ENCODE data around the gene CLDN11.

The CLDN11 gene

GRCh38 chr3:170418422-170419398 is at the start of gene CLDN11:
Gene CLDN11 (plus strand): TSS chr3:170418868. CDS start chr3:170419067, 199 bp downstream.
- DNase-seq = no peak

DNA sequence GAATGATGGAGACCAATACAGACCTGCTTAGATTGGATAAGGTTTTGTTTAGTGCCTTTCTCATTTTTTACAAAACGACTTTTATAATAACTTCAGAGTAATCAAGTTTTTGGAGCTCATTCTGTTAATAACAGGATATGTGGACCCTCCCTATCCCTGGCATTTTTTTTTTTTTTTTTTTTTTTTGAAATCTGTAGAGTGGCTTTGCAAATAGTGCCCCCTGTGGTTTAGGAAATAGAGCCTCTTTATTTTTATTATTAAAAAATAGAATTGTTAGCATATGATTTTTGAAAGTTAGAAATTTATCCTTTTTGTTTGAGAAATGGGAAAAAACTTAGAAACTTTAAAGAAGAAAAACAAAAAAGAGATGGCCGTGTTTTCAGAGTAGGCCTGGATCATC is 49.7 kb upstream of the CLDN11 start:
- DNase-seq = no peak

DNA sequence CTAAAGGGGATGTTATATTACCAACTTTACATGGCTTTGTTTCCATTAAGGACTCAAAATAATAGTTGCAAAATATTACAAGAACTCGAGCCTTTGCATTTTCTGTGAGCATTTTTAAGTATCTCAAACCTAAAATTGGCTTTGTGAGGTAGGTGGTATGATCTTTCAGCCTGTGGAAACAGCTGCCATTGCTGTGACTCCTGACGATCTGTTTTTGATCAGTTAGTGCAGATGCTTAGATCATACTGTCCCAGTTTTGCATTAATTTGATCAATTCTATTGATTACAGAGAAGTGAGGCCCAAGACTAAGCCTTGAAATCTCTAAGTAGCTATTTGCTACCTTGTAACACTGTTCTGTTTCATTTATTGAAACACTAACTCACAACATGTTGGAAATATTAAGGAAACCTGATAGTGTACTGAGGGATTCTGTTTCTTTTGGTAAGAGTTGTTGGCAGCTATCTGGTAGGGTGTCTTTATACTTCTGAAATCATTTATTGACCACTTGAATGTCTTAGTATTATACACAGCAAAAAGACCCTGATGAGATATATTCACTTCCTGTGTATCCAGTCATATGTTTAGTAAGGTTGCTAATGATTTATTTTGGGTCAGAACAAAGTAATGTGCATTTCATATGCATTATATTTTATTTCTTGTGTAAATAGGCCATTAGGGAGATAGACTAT is 46.3 kb upstream of the CLDN11 start:
- DNase-seq = no peak

GRCh38 chr3:170383567-170383966 is 35.1 kb upstream of the CLDN11 start:
- DNase-seq = no peak

DNA sequence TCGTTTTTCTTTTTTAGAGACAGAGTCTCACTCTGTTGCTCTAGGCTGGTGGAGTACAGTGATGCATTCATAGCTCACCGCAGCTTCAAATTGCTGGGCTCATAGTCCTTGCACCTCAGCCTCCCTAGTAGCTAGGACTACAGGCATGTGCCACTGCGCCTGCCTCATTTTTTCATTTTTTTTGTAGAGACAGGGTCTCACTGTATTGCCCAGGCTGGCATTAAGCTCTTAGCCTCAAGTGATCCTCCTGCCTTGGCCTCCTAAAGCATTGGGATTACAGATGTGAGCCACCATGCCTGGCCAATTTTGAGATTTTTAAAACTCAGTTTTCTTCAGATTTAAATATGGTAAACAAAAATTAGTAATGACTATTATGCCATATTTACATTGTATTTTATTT is 32.2 kb upstream of the CLDN11 start:
- no peak for DNase-seq

DNA sequence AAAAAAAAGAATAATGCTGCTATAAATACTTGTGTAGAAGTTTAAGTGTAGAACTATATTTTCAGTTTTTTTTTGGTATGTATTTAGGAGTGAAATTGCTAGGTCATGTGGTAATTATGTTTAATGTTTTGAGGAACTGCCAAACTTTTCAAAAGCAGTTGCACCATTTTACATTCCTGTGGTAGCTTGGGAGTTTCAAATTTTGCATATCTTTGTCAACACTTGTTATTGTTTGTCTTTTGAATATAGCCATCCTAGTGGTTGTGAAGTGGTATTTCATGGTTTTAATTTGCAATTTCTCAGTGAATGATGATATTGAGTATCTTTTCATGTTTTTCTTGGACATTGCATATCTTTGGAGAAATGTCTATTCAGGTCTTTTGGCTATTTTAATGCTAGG is 30.7 kb upstream of the CLDN11 start:
- no peak for DNase-seq

GRCh38 chr3:170391108-170391507 is 27.6 kb upstream of the CLDN11 start:
- DNase-seq = no peak

GRCh38 chr3:170397685-170398084 is 21.0 kb upstream of the CLDN11 start:
- no peak for DNase-seq

- no peak for DNase-seq
These were observed 13.6 kb upstream of the CLDN11 start for GRCh38 chr3:170405101-170405500.

- DNase-seq = no peak
These were observed 8.1 kb upstream of the CLDN11 start for GRCh38 chr3:170410428-170411029.

GRCh38 chr3:170413291-170413690 is 5.4 kb upstream of the CLDN11 start:
- no peak for DNase-seq

DNA sequence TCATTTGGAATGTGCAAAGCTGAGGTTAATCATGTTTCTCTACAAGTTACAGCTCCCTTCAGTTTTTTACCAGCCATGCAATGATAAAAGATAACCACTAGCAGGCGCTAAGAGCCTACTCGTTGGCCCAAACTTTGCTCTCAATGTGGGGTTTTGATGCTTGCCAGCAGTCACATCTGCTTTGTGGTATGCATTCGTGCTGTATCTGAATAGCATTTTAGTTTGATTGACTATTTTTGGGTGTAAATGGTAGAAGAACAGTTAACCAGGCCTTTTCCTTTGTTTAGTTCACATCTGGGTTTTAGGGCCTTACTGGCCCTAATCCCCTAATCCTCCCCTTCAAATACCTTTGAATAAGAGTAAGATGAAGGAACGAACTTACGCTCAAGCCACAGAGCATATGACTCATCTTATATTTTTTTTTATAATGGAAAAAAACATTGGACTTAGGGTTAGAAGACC is 4.4 kb upstream of the CLDN11 start:
- DNase-seq = peak; percentile 40

- no peak for DNase-seq
These were observed 1.6 kb upstream of the CLDN11 start for GRCh38 chr3:170417090-170417489.

DNA sequence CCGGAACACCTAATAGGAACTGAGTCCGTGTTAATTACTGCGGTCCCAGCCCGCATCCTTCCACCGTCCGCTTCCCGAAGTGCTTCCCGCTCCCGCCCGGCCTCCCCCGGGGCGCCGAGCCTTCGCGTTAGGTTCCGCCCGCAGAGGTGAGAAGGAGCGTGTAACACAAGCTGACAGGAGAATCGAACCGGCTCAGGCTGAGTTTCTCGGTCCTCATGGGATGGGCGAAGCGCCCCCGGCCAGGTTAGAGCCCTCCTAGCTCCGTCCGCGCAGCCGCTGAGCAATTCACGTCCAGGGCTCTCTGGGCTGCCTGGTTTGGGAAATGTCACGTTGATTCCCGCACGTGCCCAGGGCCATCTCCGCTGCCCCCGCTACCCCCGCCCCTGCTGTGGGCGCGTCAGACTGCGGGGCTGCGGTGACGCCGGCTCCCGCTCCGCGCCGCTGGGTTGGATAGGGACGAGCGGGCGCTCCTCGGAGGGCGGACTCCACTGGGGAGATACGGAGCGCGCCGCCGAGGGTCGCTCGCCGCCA is 954 bp downstream of the CLDN11 start:
- DNase-seq = no peak

GRCh38 chr3:170420307-170420821 is 1.7 kb downstream of the CLDN11 start:
- no peak for DNase-seq

- no peak for DNase-seq
These were observed 2.5 kb downstream of the CLDN11 start for GRCh38 chr3:170421111-170421641.

- no peak for DNase-seq
These were observed 3.1 kb downstream of the CLDN11 start for GRCh38 chr3:170421758-170422157.

DNA sequence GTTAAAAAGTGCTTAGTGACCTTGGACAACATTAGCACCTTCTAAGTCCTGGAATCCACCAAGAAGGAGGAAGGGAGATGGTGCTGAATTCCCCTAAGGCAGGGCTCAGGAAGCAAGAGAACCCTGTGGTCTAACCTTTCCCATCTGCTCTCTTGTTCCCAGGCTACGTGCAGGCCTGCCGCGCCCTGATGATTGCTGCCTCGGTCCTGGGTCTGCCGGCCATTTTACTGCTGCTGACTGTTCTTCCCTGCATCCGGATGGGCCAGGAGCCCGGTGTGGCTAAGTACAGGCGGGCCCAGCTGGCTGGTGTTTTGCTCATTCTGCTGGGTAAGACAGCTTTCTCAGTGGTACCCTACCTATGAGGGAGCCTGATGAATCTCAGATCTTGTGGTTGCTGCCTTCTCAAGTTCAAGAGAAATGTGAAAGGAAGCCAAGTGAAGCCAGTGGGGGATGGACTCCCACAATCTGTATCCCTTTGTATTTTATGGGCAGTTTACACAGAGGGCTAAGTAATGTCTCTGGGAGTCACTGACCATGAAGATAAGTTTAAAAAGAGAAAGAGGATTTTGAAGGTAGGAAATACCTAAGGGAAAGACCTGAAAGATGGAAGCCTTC is 4.4 kb downstream of the CLDN11 start:
- no peak for DNase-seq

DNA sequence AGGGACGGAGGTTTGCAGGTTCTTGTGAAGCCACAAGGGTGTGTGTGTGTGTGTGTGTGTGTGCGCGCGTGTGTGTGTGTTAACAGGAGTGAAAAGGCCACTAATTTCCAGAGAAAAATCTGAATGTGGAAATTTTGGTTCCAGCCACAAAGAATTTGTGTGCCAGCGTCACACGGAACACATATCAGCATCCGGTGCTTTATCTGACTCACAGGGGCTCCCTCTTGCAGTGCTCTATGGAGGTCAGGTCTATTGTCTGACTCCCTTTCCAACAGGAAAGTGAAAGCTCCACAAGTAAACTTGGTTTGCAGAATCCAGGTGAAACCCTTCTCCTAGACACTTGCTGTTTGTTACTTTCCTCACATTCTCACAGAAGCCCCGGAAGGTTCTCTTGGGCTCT is 6.2 kb downstream of the CLDN11 start:
- no peak for DNase-seq

- DNase-seq = no peak
These were observed 7.0 kb downstream of the CLDN11 start for GRCh38 chr3:170425491-170426239.

DNA sequence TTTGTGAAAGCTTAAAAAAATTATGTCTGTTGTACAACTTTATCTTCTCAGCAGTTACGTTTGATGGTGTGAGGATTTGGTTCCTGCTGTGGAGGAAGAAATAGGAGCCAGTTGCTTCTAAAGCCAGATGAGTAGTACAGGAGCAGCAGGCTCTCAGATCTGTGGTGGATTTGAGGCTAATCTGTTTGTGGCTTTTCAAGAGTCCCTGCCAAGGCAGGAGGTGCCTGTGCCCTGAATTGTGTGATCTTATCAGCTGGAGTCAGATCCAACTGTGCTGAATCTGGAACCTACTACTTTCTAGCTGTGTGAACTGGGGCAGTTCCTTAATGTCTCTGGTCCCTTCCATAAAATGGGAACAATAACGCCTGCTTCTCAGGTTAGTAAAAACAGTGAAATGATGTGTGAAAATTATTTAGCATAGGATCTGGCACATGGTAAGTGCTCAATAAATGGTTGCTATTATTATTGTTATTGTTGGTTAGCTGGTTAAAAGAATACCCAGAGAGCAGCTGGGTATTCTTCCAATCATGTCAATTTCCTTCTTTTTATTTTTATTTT is 7.7 kb downstream of the CLDN11 start:
- DNase-seq = no peak

Data from GDM1 (cell line).